ENCODE data around the gene SMPD2. TPM values are rescaled to one million over a fixed set of nuclear protein-coding genes. Genes with fewer than 3 reads are reported as not detected.

Gene SMPD2
- total RNA-seq, 1 experiment from 2014 or later, result 19.9 TPM

GRCh38 chr6:109447878-109448555 lies 7.5 kb downstream of the SMPD2 start:
- Mint-ChIP-seq H3K27ac (ENCODE audit: low read depth, unreplicated experiment) (no peak overlapping the region), H3K4me3 (ENCODE audit: unreplicated experiment) (no peak overlapping the region), H3K36me3 (ENCODE audit: insufficient read depth, unreplicated experiment) (peaks cover 34% of the 10 kb centered on the region), H3K27me3 (ENCODE audit: insufficient read depth, unreplicated experiment) (no peaks in the 10 kb centered on the region), H3K9me3 (ENCODE audit: unreplicated experiment) (no peaks in the 10 kb centered on the region), H3K4me1 (ENCODE audit: insufficient read depth, unreplicated experiment) (no peaks in the 10 kb centered on the region)
- no TSS peak for BruUV-seq (replicated peaks)
- intact Hi-C loops (cut with micrococcal nuclease), result no loop called here
- no peak for DNase-seq (ENCODE audit: unreplicated experiment)
- ChIA-PET CTCF (interaction anchor here (0.7 kb wide), 1 partner anchor 9 kb away, joined by 3 read pairs; no protein-coding TSS in a partner anchor), POLR2A (interaction anchor here (1.0 to 2.9 kb wide), 3 partner anchors 13 to 65 kb away, joined by 3 to 11 read pairs (median 10); partner anchors contain the start of gene CD164)
- no peak for TF ChIP-seq CTCF (IDR thresholded peaks at IDR 0.05; ENCODE audit: unreplicated experiment)

- POLR2A ChIA-PET, result interaction anchor here (1.0 to 2.9 kb wide), 3 partner anchors 12 to 65 kb away, joined by 3 to 11 read pairs (median 10); partner anchors contain the start of gene CD164
- Mint-ChIP-seq H3K9me3 (ENCODE audit: unreplicated experiment) (no peaks in the 10 kb centered on the region), H3K27me3 (ENCODE audit: insufficient read depth, unreplicated experiment) (no peaks in the 10 kb centered on the region), H3K27ac (ENCODE audit: low read depth, unreplicated experiment) (no peak overlapping the region), H3K4me3 (ENCODE audit: unreplicated experiment) (no peak overlapping the region), H3K36me3 (ENCODE audit: insufficient read depth, unreplicated experiment) (peaks cover 29% of the 10 kb centered on the region), H3K4me1 (ENCODE audit: insufficient read depth, unreplicated experiment) (no peaks in the 10 kb centered on the region)
- intact Hi-C loops (cut with micrococcal nuclease), result no loop called here
- no peak for DNase-seq (ENCODE audit: unreplicated experiment)
- BruUV-seq (replicated peaks), result no TSS peak
- CTCF ChIA-PET, result interaction anchor here (0.7 kb wide), 1 partner anchor 8 kb away, joined by 3 read pairs; no protein-coding TSS in a partner anchor
- TF ChIP-seq CTCF (IDR thresholded peaks at IDR 0.05; ENCODE audit: unreplicated experiment), result no peak
Measured at GRCh38 chr6:109448615-109449014, 8.1 kb downstream of the SMPD2 start.

GRCh38 chr6:109449064-109449794 lies 8.7 kb downstream of the SMPD2 start:
- no peak for TF ChIP-seq CTCF (IDR thresholded peaks at IDR 0.05; ENCODE audit: unreplicated experiment)
- intact Hi-C loops (cut with micrococcal nuclease), result no loop called here
- Mint-ChIP-seq H3K9me3 (ENCODE audit: unreplicated experiment) (no peaks in the 10 kb centered on the region), H3K4me3 (ENCODE audit: unreplicated experiment) (no peak overlapping the region), H3K27ac (ENCODE audit: low read depth, unreplicated experiment) (no peak overlapping the region), H3K4me1 (ENCODE audit: insufficient read depth, unreplicated experiment) (no peaks in the 10 kb centered on the region), H3K27me3 (ENCODE audit: insufficient read depth, unreplicated experiment) (no peaks in the 10 kb centered on the region), H3K36me3 (ENCODE audit: insufficient read depth, unreplicated experiment) (peaks cover 27% of the 10 kb centered on the region)
- no peak for DNase-seq (ENCODE audit: unreplicated experiment)
- no TSS peak for BruUV-seq (replicated peaks)
- ChIA-PET CTCF (interaction anchor here (0.7 to 1.5 kb wide), 2 partner anchors 8 kb away, joined by 3 to 5 read pairs; partner anchors contain the start of genes PPIL6 and SMPD2), POLR2A (interaction anchor here (1.0 to 2.9 kb wide), 3 partner anchors 11 to 66 kb away, joined by 3 to 11 read pairs (median 10); partner anchors contain the start of gene CD164)
